ENCODE data around the gene MUC4.

- TF ChIP-seq EZH2 (IDR thresholded peaks at IDR 0.05; ENCODE audit: low read depth, unreplicated experiment) (no peak), POLR2AphosphoS5 (IDR thresholded peaks at IDR 0.05; ENCODE audit: low read depth) (no peak), REST (IDR thresholded peaks at IDR 0.05; ENCODE audit: unreplicated experiment) (no peak), CREB1 (CRISPR knock-in tag; IDR thresholded peaks at IDR 0.05; ENCODE audit: low read depth) (no peak), JUNB (IDR thresholded peaks at IDR 0.05; ENCODE audit: unreplicated experiment) (no peak), ZNF114 (CRISPR knock-in tag; IDR thresholded peaks at IDR 0.05) (no peak), EZH2phosphoT487 (IDR thresholded peaks at IDR 0.05; ENCODE audit: unreplicated experiment) (no peak), ETS1 (IDR thresholded peaks at IDR 0.05) (no peak), ZNF462 (CRISPR knock-in tag; IDR thresholded peaks at IDR 0.05) (no peak), NANOG (IDR thresholded peaks at IDR 0.05; ENCODE audit: borderline replicate concordance) (no peak), ZNF331 (CRISPR knock-in tag; IDR thresholded peaks at IDR 0.05; ENCODE audit: low read depth) (no peak)
- TF ChIP-seq, protein P1, sequence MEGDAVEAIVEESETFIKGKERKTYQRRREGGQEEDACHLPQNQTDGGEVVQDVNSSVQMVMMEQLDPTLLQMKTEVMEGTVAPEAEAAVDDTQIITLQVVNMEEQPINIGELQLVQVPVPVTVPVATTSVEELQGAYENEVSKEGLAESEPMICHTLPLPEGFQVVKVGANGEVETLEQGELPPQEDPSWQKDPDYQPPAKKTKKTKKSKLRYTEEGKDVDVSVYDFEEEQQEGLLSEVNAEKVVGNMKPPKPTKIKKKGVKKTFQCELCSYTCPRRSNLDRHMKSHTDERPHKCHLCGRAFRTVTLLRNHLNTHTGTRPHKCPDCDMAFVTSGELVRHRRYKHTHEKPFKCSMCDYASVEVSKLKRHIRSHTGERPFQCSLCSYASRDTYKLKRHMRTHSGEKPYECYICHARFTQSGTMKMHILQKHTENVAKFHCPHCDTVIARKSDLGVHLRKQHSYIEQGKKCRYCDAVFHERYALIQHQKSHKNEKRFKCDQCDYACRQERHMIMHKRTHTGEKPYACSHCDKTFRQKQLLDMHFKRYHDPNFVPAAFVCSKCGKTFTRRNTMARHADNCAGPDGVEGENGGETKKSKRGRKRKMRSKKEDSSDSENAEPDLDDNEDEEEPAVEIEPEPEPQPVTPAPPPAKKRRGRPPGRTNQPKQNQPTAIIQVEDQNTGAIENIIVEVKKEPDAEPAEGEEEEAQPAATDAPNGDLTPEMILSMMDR (conservative IDR thresholded peaks at IDR 0.05; ENCODE audit: low read depth in 2 of 2) = no peak
These were observed 11.5 kb downstream of the MUC4 start for GRCh38 chr3:195800240-195800639.
